IMR-90 (cell line): Measurements from ENCODE around the gene FAM131B. TPM values are rescaled to one million over a fixed set of nuclear protein-coding genes. Genes with fewer than 3 reads are reported as not detected.
A peak's percentile ranks its signal among the peaks of the same experiment; 100 is the strongest.

Source experiments
- ATAC-seq: fragments of 200-7000 bp; cut with Tn5 transposase; 2 replicates; pipeline ENCODE4 v1.9.1; 2020; ENCODE audit warnings: low read depth, mild to moderate bottlenecking, moderate library complexity
- BruUV-seq: library from RNA; stranded (reverse); fragments of 400-500 nt; replicated peaks from 2 replicates; lab custom pipeline; 2021; lab: Mats Ljungman, UMichigan
- CTCF ChIA-PET: fragments of 300-600 bp; formaldehyde crosslinking; extraction: SDS; loops from one replicate; lab custom pipeline; 2021; ENCODE audit warnings: antibody characterized with exemption; lab: Yijun Ruan, JAX
- POLR2A ChIA-PET: fragments of 300-600 bp; sonication (Branson Sonifier 250); formaldehyde crosslinking; loops from one replicate; lab custom pipeline; 2022; ENCODE audit warnings: antibody characterized with exemption; ENCODE audit not compliant: unreplicated experiment; lab: Charles Lee
- DNase-seq: peaks from one replicate; pipeline ENCODE4 v3.0.0; 2013
- H2AFZ ChIP-seq: replicated peaks from 2 replicates; pipeline ENCODE3; 2013; ENCODE audit warnings: low read length, mild to moderate bottlenecking; ENCODE audit not compliant: poor library complexity
- H2AK5ac ChIP-seq: 2 replicates; pipeline ENCODE4 v1.6.1; 2013; ENCODE audit warnings: low read depth, low read length, inconsistent platforms
- H2AK9ac ChIP-seq: replicated peaks from 2 replicates; pipeline ENCODE3; 2013; ENCODE audit warnings: mild to moderate bottlenecking, low read depth, low read length, moderate library complexity; ENCODE audit not compliant: poor library complexity
- H2BK120ac ChIP-seq: 2 replicates; pipeline ENCODE4 v1.6.1; 2013; ENCODE audit warnings: low read depth, low read length, inconsistent platforms
- H2BK15ac ChIP-seq: 3 replicates; pipeline ENCODE4 v1.6.1; 2013; ENCODE audit warnings: low read depth, low read length, inconsistent platforms
- H2BK20ac ChIP-seq: 2 replicates; pipeline ENCODE4 v1.6.1; 2013; ENCODE audit warnings: low read depth, mild to moderate bottlenecking, inconsistent platforms, low read length, moderate library complexity
- H2BK5ac ChIP-seq: 2 replicates; pipeline ENCODE4 v1.6.1; 2013; ENCODE audit warnings: mild to moderate bottlenecking, low read depth, low read length, inconsistent platforms; ENCODE audit not compliant: poor library complexity, severe bottlenecking
- H3K14ac ChIP-seq: replicated peaks from 2 replicates; pipeline ENCODE4 v1.6.1; 2013; ENCODE audit warnings: low read depth, low read length, inconsistent platforms
- H3K18ac ChIP-seq: 2 replicates; pipeline ENCODE4 v1.6.1; 2013; ENCODE audit warnings: low read depth, low read length, control low read depth
- H3K23ac ChIP-seq: 2 replicates; pipeline ENCODE4 v1.6.1; 2013; ENCODE audit warnings: low read depth, low read length, inconsistent platforms
- H3K27ac ChIP-seq: 2 replicates; pipeline ENCODE4 v1.5.1; 2013; ENCODE audit warnings: mild to moderate bottlenecking, control low read depth, low read length; ENCODE audit not compliant: insufficient read depth
- H3K27me3 ChIP-seq: 2 replicates; pipeline ENCODE4 v1.6.1; 2013; ENCODE audit warnings: low read length; ENCODE audit not compliant: control insufficient read depth, insufficient read depth
- H3K36me3 ChIP-seq: 2 replicates; pipeline ENCODE4 v1.6.1; 2013; ENCODE audit warnings: low read length, mixed read lengths; ENCODE audit not compliant: control insufficient read depth, insufficient read depth
- H3K4ac ChIP-seq: 2 replicates; pipeline ENCODE4 v1.6.1; 2013; ENCODE audit warnings: low read depth, low read length, inconsistent platforms
- H3K4me1 ChIP-seq: 2 replicates; pipeline ENCODE4 v1.6.1; 2013; ENCODE audit warnings: low read length, mixed read lengths; ENCODE audit not compliant: control insufficient read depth, insufficient read depth
- H3K4me2 ChIP-seq: 2 replicates; pipeline ENCODE4 v1.6.1; 2013; ENCODE audit warnings: low read depth, mild to moderate bottlenecking, control low read depth, low read length, moderate library complexity
- H3K4me3 ChIP-seq: 2 replicates; pipeline ENCODE4 v1.5.1; 2013; ENCODE audit warnings: low read depth, mild to moderate bottlenecking, control low read depth, low read length, moderate library complexity; ENCODE audit not compliant: insufficient read depth
- H3K56ac ChIP-seq: 2 replicates; pipeline ENCODE4 v1.6.1; 2013; ENCODE audit warnings: low read length, inconsistent platforms; ENCODE audit not compliant: insufficient read depth; ENCODE audit errors: extremely low read depth
- H3K79me1 ChIP-seq, 2 experiments: 2 replicates each; pipeline ENCODE4 v1.6.1; 2013; ENCODE audit warnings: low read length in 2 of 2, inconsistent platforms in 1 of 2, low read depth in 1 of 2
- H3K9ac ChIP-seq: 2 replicates; pipeline ENCODE4 v1.6.1; 2013; ENCODE audit warnings: low read depth, low read length, control low read depth
- H3K9me1 ChIP-seq: 2 replicates; pipeline ENCODE4 v1.6.1; 2013; ENCODE audit warnings: low read length, inconsistent platforms; ENCODE audit not compliant: insufficient read depth
- H3K9me3 ChIP-seq: 2 replicates; pipeline ENCODE4 v1.6.1; 2013; ENCODE audit warnings: low read length; ENCODE audit not compliant: control insufficient read depth, insufficient read depth
- H4K20me1 ChIP-seq: 2 replicates; pipeline ENCODE4 v1.6.1; 2013; ENCODE audit warnings: low read length, inconsistent platforms; ENCODE audit not compliant: insufficient read depth
- H4K5ac ChIP-seq: 2 replicates; pipeline ENCODE4 v1.6.1; 2013; ENCODE audit warnings: mild to moderate bottlenecking, low read depth, low read length, control low read depth
- H4K8ac ChIP-seq, 2 experiments: 2 replicates each; pipeline ENCODE4 v1.6.1; 2013; ENCODE audit warnings: low read depth in 2 of 2, low read length in 2 of 2, control low read depth in 1 of 2, inconsistent platforms in 1 of 2
- H4K91ac ChIP-seq: 2 replicates; pipeline ENCODE4 v1.6.1; 2013; ENCODE audit warnings: low read depth, low read length, inconsistent platforms; ENCODE audit not compliant: insufficient read depth
- BHLHE40 ChIP-seq: fragments of 150-350 bp; IDR thresholded peaks from 2 replicates; pipeline ENCODE4 v1.6.1; 2016; ENCODE audit warnings: mild to moderate bottlenecking, low read depth, low read length
- CTCF ChIP-seq: conservative IDR thresholded peaks from 2 replicates; pipeline ENCODE4 v1.5.1; 2012; ENCODE audit warnings: mild to moderate bottlenecking, low read depth, low read length, improper control_type of control experiment
- FOS ChIP-seq: fragments of 150-350 bp; IDR thresholded peaks from 2 replicates; pipeline ENCODE4 v1.6.1; 2016; ENCODE audit warnings: low read depth, low read length
- NFE2L2 ChIP-seq: fragments of 150-350 bp; IDR thresholded peaks from 2 replicates; pipeline ENCODE4 v1.6.1; 2016; ENCODE audit warnings: low read depth, mild to moderate bottlenecking, low read length
- POLR2A ChIP-seq: IDR thresholded peaks from 2 replicates; pipeline ENCODE4 v1.6.1; 2012; ENCODE audit warnings: mild to moderate bottlenecking, low read depth, low read length
- RAD21 ChIP-seq: IDR thresholded peaks from 2 replicates; pipeline ENCODE4 v1.6.1; 2012; ENCODE audit warnings: low read length, improper control_type of control experiment
- USF2 ChIP-seq: fragments of 150-350 bp; IDR thresholded peaks from 2 replicates; pipeline ENCODE4 v1.6.1; 2017; ENCODE audit warnings: mild to moderate bottlenecking, antibody characterized with exemption, low read length, low read depth
- WGBS, 2 experiments: methylation state at CpG; one replicate each; pipeline versions ENCODE4 v1.1.5 to v1.1.7; 2013; ENCODE audit warnings: missing lambda C conversion rate in 2 of 2; ENCODE audit not compliant: insufficient read length in 1 of 2; ENCODE audit errors: extremely low coverage in 2 of 2; 5-methylcytosine and 5-hydroxymethylcytosine counted together
- dilution Hi-C: fragments of 300-500 bp; cut with HindIII; formaldehyde crosslinking; loops from one replicate; pipeline ENCODE4 v1.14.3; 2018; ENCODE audit warnings: low sequenced_read_pairs; ENCODE audit not compliant: unreplicated experiment
- in situ Hi-C: fragments of 300-500 bp; cut with MboI; formaldehyde crosslinking; loops from 3 replicates; pipeline ENCODE4 v1.14.3; 2019; ENCODE audit warnings: low sequenced_read_pairs, inconsistent platforms, mixed read lengths
- intact Hi-C: fragments of 100-400 bp; cut with micrococcal nuclease; formaldehyde crosslinking; loops from 2 replicates; pipeline ENCODE4 v1.10.0; 2022
- polyA plus RNA-seq, 3 experiments: library from polyadenylated mRNA; depleted of rRNA; stranded (reverse); fragments of >200 nt; gene quantifications; 2 replicates each; pipeline ENCODE4 v1.2.3, GENCODE V29; 2012; ENCODE audit warnings: low replicate concordance in 1 of 3
- total RNA-seq: library from RNA; depleted of rRNA; stranded (reverse); fragments of >200 nt; gene quantifications from 2 replicates; pipeline ENCODE4 v1.2.3, GENCODE V29; 2012

The FAM131B gene
- total and polyA plus RNA-seq, 2 of the 4 experiments (the other 2 are of a cell fraction) = 3.4 to 4.3 TPM

GRCh38 chr7:143382126-143382790, 19.7 kb upstream of the FAM131B start:
- Histone ChIP-seq H4K20me1 (peaks cover 55% of the 10 kb centered on the region), H3K4me2 (peak overlapping the region; percentile 93), H3K4me3 (peak overlapping the region; percentile 68), H2BK15ac (no peak overlapping the region), H3K27ac (peak overlapping the region; percentile 100), H2AK9ac (peak overlapping the region; percentile 97), H2AFZ (peak overlapping the region; percentile 73), H3K9ac (peak overlapping the region; percentile 97), H3K4me1 (peaks cover 33% of the 10 kb centered on the region), H3K9me1 (peaks cover 28% of the 10 kb centered on the region), H2BK120ac (0 out of 2 replicates have a peak overlapping the region, but pooled peaks have one; percentile 5), H2AK5ac (peak overlapping the region; percentile 54), H3K79me1 (peaks cover 16 to 60% of the 10 kb centered on the region in 2 experiments), H3K56ac (peak overlapping the region; percentile 93), H3K23ac (peak overlapping the region; percentile 91), H3K14ac (peak overlapping the region; percentile 97), H3K9me3 (no peaks in the 10 kb centered on the region), H4K5ac (peak overlapping the region; percentile 13; the same call in 1 of the 2 replicates), H3K18ac (peak overlapping the region; percentile 34; the same call in 1 of the 2 replicates), H3K27me3 (no peaks in the 10 kb centered on the region), H4K91ac (peak overlapping the region; percentile 83), H2BK20ac (no peak overlapping the region), H4K8ac (peak overlapping the region; percentile 66 to 71; a peak in 3 of 4 replicates), H3K36me3 (peaks cover 46% of the 10 kb centered on the region), H3K4ac (peak overlapping the region; percentile 90), H2BK5ac (peak overlapping the region; percentile 77)
- dilution Hi-C loops (no loop called here), in situ Hi-C loops (no loop called here), intact Hi-C loops (loop anchor here (5.0 kb wide), 2 partner anchors 140 to 820 kb away; no protein-coding TSS in a partner anchor)
- TF ChIP-seq BHLHE40 (no peak), POLR2A (no peak), NFE2L2 (no peak), RAD21 (no peak), FOS (no peak), CTCF (no peak), USF2 (no peak)
- CTCF ChIA-PET = no interaction called here
- POLR2A ChIA-PET = no interaction called here
- DNase-seq (no peak), ATAC-seq (no peak)
- WGBS, 2 experiments = no CpG with 5 or more reads among the region's 21 CpGs
- BruUV-seq = no TSS peak
